ENCODE data around the gene CFAP221.

GRCh38 chr2:119682578-119682977 lies 138.3 kb downstream of the CFAP221 start:
- no peak for TF ChIP-seq CTCF (IDR thresholded peaks at IDR 0.05; ENCODE audit: extremely low read depth in 1 of 2, insufficient read depth in 1 of 2, low read depth in 1 of 2, low read length in 2 of 2)
- TF ChIP-seq EZH2 (IDR thresholded peaks at IDR 0.05; ENCODE audit: borderline replicate concordance, low read depth, low read length, severe bottlenecking), result no peak

Measured in endothelial cell of umbilical vein (primary cell).